Measurements from ENCODE around the gene C2CD2L.
"Not testable (repeated sequence)": the region's sequence is repeated elsewhere in the genome, so short reads cannot be mapped to it uniquely, and the experiment has no call there.

C2CD2L gene

DNA sequence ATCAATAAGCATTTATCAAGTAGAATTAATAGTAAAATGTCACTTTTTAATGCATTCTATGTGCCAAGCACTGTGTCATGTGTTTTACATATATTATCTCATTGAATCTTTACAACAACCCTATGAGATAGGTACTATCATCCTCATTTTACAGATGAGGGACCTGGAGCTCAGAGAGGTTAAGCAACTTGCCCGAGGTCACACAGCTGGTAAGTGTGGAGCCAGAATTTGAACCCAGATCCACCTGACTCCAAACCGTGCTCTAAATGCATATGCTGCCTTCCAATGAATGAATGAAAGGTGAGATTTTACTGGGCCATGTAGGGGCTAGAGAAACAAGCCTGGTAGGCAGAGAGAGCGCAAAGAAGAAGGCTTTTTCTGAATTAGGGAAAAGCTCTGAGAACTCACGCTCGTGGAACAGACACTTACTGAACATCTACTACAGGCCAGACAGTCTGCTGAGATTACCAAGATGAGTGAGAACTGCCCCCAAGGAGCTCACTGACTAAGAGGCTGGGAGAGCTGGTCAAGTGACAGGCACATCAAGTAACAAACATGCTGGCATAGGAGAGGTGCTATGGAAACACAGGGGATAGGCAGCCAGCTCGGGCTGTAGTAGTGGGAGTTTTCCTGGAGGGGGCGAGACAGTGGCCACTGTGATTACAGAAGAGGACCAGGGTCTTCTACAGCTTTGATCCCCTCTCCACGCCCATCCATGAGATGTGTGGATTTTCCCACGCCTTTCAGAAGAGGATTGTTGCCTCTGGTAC is 46.1 kb downstream of the C2CD2L start:
- peak in 1 of 2 experiments; percentile 33 for DNase-seq

DNA sequence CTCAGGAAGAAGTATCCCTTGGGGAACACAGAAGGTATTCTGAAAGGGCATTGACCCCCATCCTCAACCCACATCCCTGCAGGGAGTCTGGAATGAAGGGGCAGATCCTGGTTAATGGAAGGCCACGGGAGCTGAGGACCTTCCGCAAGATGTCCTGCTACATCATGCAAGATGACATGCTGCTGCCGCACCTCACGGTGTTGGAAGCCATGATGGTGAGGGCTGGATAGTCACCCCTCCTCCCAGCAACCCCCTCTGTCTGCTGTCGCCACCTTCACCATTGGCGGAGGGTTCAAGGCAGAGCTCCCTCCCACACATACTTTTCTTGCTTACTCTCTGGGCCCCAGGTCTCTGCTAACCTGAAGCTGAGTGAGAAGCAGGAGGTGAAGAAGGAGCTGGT is 47.0 kb downstream of the C2CD2L start:
- no peak for DNase-seq

DNA sequence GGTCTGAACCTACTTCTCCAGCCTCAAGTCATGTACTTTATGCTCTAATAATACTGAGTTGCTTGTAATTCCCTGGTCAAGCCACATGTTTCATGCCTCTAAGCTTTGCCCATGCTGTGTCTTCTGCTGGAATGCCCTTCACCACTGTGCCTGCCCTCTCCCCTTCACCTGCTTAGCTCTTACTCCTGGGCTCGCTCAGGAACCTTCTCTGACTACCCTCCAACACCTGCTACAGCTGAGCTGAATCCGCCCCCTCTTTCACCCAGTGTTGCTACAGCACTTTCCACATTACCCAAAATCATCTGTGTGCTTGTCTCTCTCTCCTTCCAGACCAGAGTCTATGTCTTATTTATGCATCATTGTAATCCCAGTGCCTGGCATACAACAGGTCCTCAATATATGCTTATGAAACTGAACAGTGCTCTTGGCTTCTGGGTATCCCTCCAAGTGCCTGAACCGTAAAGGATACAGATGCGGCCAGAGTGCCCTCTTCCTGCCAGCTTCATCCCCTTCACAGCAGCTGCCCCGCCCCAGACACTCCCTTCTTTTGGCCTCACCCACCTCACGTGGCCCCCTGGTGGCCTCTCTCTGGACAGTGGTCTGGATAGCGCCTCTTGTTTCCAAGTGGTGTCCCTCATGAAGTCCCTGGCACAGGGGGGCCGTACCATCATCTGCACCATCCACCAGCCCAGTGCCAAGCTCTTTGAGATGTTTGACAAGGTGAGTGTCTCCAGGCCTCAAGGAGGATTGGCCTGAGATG is 48.8 kb downstream of the C2CD2L start:
- DNase-seq = no peak

DNA sequence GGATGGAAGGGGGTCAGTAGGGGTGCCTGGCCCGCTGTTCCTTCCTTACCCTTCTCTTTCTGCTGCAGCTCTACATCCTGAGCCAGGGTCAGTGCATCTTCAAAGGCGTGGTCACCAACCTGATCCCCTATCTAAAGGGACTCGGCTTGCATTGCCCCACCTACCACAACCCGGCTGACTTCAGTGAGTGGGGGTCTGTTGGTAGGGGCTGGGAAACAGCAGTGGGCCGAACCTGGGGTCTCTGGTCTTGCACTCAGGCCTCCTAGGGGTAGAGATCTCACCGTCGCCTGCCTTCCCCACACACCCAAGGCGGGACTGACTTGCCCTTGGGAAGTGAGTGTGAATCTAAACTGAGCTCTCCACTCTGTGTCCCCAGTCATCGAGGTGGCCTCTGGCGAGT is 49.4 kb downstream of the C2CD2L start:
- DNase-seq = no peak

DNA sequence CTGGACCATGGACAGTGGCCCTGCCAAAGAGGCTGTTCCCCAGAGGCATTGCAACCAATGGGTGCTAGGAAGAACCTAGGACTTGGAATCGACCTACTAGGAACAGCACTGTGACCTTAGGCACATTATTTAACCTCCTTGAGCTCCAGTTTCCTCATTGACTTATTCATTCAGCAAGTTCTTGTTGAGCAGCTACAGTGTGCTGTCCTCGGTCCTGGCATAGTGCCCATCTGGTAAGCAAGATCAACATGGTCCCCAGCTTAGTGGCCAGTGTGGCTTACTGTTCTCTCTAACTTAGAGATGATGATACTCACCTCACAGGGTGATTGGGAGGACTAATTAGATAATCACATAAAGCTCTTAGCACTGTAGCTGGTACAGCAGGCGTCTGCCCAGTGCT is 49.9 kb downstream of the C2CD2L start:
- DNase-seq = no peak

DNA sequence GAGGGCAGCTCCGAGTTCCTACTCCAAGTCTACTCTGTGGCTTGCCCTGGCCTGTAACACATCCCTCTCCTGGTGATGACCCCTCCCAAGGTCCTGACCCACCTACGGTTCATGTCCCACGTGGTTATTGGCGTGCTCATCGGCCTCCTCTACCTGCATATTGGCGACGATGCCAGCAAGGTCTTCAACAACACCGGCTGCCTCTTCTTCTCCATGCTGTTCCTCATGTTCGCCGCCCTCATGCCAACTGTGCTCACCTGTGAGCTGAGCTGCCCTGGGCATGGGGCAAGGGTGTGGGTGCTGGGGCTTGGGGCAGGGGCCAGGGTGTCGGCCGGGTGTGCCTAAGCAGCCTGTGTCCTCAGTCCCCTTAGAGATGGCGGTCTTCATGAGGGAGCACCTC is 51.3 kb downstream of the C2CD2L start:
- DNase-seq = no peak

DNA sequence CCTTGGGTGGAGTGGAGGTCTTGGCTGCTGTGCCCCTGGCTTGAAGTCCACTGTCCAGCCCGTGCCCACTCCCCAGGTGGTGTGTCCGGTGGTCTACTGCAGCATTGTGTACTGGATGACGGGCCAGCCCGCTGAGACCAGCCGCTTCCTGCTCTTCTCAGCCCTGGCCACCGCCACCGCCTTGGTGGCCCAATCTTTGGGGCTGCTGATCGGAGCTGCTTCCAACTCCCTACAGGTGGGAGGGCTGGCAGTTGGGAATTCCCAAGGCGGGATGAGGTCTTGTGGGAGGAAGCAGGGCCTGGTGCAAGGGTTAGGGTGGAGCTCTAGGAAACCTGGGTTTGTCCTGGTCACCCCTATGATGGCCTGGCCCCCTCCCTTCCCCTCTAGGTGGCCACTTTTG is 53.0 kb downstream of the C2CD2L start:
- DNase-seq = no peak

DNA sequence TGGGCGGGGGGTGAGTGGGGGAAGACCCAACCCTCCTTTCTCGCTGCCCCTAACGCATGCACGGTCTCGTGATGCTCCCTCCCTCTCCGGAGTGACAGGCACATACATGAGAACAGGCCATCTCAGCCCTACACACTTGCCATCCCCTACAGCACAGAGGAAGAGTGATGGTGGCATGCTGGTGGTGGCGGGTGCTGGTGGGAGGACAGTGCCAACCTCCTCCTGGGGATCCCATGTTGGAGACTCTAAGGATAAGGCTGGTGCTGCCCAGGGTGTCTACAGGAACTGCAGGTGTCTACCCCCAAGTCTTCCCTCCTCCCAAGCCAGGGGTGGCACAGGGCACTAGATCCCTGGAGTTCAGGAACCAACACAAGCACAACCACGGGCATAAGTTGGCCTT is 54.7 kb downstream of the C2CD2L start:
- no peak for DNase-seq

DNA sequence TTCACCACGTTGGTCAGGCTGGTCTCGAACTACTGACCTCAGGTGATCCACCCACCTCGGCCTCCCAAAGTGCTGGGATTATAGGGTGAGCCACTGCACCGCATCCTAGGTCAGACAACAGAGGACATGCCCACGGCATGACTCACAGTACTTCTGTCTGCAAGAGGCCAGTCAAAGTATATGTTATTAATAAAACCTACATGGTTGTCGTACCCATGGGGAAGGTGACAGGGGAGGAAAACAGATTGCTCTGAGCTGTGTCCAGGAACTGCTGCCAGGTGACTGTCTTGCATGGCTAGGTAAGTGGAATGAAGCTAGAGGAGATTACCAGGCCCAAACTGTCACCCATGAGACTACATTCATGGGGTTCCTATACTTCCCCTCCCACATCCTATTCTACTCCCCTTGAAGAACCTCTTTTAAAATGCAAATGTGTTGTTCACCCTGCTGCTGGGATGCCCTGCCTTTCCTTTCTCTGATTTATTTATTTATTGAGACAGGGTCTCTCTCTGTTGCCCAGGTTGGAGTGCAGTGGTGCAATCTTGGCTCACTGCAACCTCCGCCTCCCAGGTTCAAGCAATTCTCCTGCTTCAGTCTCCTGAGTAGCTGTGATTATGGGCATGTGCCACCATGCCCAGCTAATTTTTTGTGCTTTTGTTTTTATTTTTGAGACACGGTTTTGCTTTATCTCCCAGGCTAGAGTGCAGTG is 59.4 kb downstream of the C2CD2L start:
- DNase-seq = no peak

DNA sequence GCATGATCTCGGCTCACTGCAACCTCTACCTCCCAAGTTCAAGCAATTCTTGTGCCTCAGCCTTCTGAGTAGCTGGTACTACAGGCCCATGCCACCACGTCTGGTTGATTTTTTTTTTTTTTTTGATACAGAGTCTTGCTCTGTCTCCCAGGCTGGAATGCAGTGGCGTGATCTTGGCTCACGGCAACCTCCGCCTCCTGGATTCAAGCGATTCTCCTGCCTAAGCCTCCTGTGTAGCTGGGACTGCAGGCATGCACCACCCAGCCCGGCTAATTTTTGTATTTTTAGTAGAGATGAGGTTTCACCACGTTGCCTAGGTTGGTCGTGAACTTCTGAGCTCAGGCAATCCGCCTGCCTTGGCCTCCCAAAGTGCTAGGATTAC is 59.9 kb downstream of the C2CD2L start:
- DNase-seq = not testable (repeated sequence)

DNA sequence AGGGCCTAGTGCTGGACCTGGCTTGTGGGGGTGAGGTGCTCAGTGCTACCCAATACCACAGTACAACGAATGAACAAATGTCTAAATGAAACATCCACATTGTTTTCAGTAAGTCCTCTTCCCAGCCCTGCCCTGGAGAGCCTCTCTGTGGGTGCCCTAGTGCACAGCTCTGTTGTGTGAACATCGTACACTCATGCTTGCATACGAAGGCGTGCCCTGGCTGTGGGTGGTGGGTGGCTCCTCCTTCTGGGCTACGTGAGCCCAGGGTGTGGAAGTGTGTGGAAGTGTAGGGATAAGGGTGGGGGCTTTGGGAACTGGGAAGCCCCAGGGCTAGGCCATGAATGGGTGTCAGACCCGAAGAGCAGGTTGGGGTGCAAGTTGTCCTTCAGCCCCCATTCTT is 60.8 kb downstream of the C2CD2L start:
- DNase-seq = no peak

Data from NCI-H526 (cell line).